Sigmoid colon (tissue), 7 donors: Measurements from ENCODE around the gene RARG. TPM values are rescaled to one million over a fixed set of nuclear protein-coding genes. Genes with fewer than 3 reads are reported as not detected.

Source experiments
- DNase-seq: peaks from one replicate; pipeline ENCODE4 v3.0.0-alpha.2; 2019
- H3K27ac ChIP-seq, 4 donors: fragments of 200-600 bp; sonication (generic); one replicate each; pipeline ENCODE4 v1.5.1; 2016 to 2019; ENCODE audit warnings: mild to moderate bottlenecking in 1 of 4
- H3K27me3 ChIP-seq, 3 donors: fragments of 200-600 bp; sonication (generic); one replicate each; pipeline ENCODE4 v1.5.1; 2019; ENCODE audit warnings: mild to moderate bottlenecking in 1 of 3
- H3K36me3 ChIP-seq, 4 donors: fragments of 200-600 bp; sonication (generic); one replicate each; pipeline ENCODE4 v1.5.1; 2016 to 2019
- H3K4me1 ChIP-seq, 4 donors: fragments of 200-600 bp; sonication (generic); one replicate each; pipeline ENCODE4 v1.5.1; 2017 to 2019
- H3K4me3 ChIP-seq, 4 donors: fragments of 200-600 bp; sonication (generic); one replicate each; pipeline ENCODE4 v1.5.1; 2017 to 2019; ENCODE audit warnings: mild to moderate bottlenecking in 2 of 4, moderate library complexity in 1 of 4
- H3K9me3 ChIP-seq, 4 donors: fragments of 200-600 bp in 3 of 4; sonication (generic) in 3 of 4; one replicate each; pipeline versions ENCODE4 v1.5.1 to v1.6.1; 2013 to 2019
- CTCF ChIP-seq, 4 experiments: fragments of 450-650 bp in 3 of 4; fragments of 200-600 bp in 1 of 4; IDR thresholded peaks; one replicate each; pipeline ENCODE4 v1.5.1; 2016 to 2019; ENCODE audit warnings: antibody characterized with exemption in 4 of 4, mild to moderate bottlenecking in 3 of 4, moderate library complexity in 2 of 4
- EP300 ChIP-seq, 4 donors: sonication (generic); formaldehyde crosslinking; IDR thresholded peaks; one replicate each; pipeline ENCODE4 v1.6.1; 2017; ENCODE audit warnings: antibody characterized with exemption in 4 of 4
- POLR2A ChIP-seq, 2 donors: fragments of 450-650 bp; IDR thresholded peaks; one replicate each; pipeline ENCODE4 v1.6.1; 2016; ENCODE audit warnings: antibody characterized with exemption in 2 of 2, mild to moderate bottlenecking in 2 of 2, moderate library complexity in 2 of 2
- POLR2AphosphoS5 ChIP-seq, 4 donors: sonication (generic); formaldehyde crosslinking; IDR thresholded peaks; one replicate each; pipeline ENCODE4 v1.6.1; 2017; ENCODE audit warnings: antibody characterized with exemption in 4 of 4
- WGBS, 2 donors: extraction: QIAGEN DNeasy Blood & Tissue Kit; methylation state at CpG; one replicate each; pipeline ENCODE4 v1.1.7; 2013; 5-methylcytosine and 5-hydroxymethylcytosine counted together
- intact Hi-C: fragments of 100-400 bp; cut with DNase I; formaldehyde crosslinking; loops from one replicate; pipeline ENCODE4 v1.15.1; 2023
- polyA plus RNA-seq, 3 donors: library from polyadenylated mRNA; stranded (reverse); fragments of 200-250 nt; gene quantifications; one replicate each; pipeline ENCODE4 v1.2.3, GENCODE V29; 2013
- total RNA-seq, 4 donors: library from RNA; depleted of rRNA; stranded (reverse); fragments of >200 nt; gene quantifications; one replicate each; pipeline ENCODE4 v1.1.0, GENCODE V29; 2016
- donor health status: healthy with polysubstance abuse.
- donor health status: Bipolar disorder and iron deficiency.
- donor health status: healthy.

The RARG gene
- total and polyA plus RNA-seq, 7 donors, result 3.2 to 17.2 (median 10.3) TPM

GRCh38 chr12:53255996-53256395 is 24.0 kb upstream of the RARG start:
- intact Hi-C loops, result no loop called here
- Histone ChIP-seq H3K4me1 (peaks cover 0 to 34% (median 22%) of the 10 kb centered on the region in 4 donors), H3K27ac (no peak overlapping the region), H3K36me3 (peaks cover 7 to 26% (median 8%) of the 10 kb centered on the region in 4 donors), H3K27me3 (no peaks in the 10 kb centered on the region), H3K9me3 (no peaks in the 10 kb centered on the region), H3K4me3 (no peak overlapping the region)
- no peak for TF ChIP-seq EP300 (IDR thresholded peaks at IDR 0.05)
- no peak for TF ChIP-seq POLR2AphosphoS5 (IDR thresholded peaks at IDR 0.05)
- TF ChIP-seq CTCF (IDR thresholded peaks at IDR 0.05), result no peak
- TF ChIP-seq POLR2A (IDR thresholded peaks at IDR 0.05), result no peak
- DNase-seq, result no peak
- WGBS, 2 donors, result 63 to 92% methylated on average over 3 of the region's 3 CpGs

GRCh38 chr12:53254816-53255545 is 23.0 kb upstream of the RARG start:
- intact Hi-C loops, result no loop called here
- TF ChIP-seq POLR2A (IDR thresholded peaks at IDR 0.05), result no peak
- TF ChIP-seq CTCF (IDR thresholded peaks at IDR 0.05), result no peak
- TF ChIP-seq POLR2AphosphoS5 (IDR thresholded peaks at IDR 0.05), result no peak
- WGBS, 2 donors, result 92 to 95% methylated on average over 1 of the region's 1 CpG

GRCh38 chr12:53253298-53253697 is 21.3 kb upstream of the RARG start:
- 86 to 93% methylated on average over 13 of the region's 13 CpGs for WGBS, 2 donors
- H3K9me3 ChIP-seq, result no peaks in the 10 kb centered on the region
- H3K27ac ChIP-seq, result peak overlapping the region in 3 of 4 donors; percentile 96 to 97 (median 97)
- intact Hi-C loops, result no loop called here
- peaks cover 0 to 41% (median 27%) of the 10 kb centered on the region in 4 donors for H3K4me1 ChIP-seq
- TF ChIP-seq EP300 (IDR thresholded peaks at IDR 0.05), result no peak
- TF ChIP-seq POLR2A (IDR thresholded peaks at IDR 0.05), result no peak
- no peak for TF ChIP-seq POLR2AphosphoS5 (IDR thresholded peaks at IDR 0.05)
- no peak for TF ChIP-seq CTCF (IDR thresholded peaks at IDR 0.05)
- no peaks in the 10 kb centered on the region for H3K27me3 ChIP-seq
- no peak for DNase-seq
- H3K4me3 ChIP-seq, result peak overlapping the region in 2 of 4 donors; percentile 88 to 98
- H3K36me3 ChIP-seq, result peaks cover 7 to 26% (median 8%) of the 10 kb centered on the region in 4 donors

More at GRCh38 chr12:53254816-53255545, 23.0 kb upstream of the RARG start:
- H3K9me3 ChIP-seq, result no peaks in the 10 kb centered on the region
- H3K27ac ChIP-seq, result no peak overlapping the region
- no peaks in the 10 kb centered on the region for H3K27me3 ChIP-seq
- H3K36me3 ChIP-seq, result peaks cover 7 to 26% (median 8%) of the 10 kb centered on the region in 4 donors
- DNase-seq, result no peak
- H3K4me3 ChIP-seq, result no peak overlapping the region
- H3K4me1 ChIP-seq, result peaks cover 0 to 41% (median 27%) of the 10 kb centered on the region in 4 donors

GRCh38 chr12:53252349-53252916 is 20.4 kb upstream of the RARG start:
- no peaks in the 10 kb centered on the region for H3K27me3 ChIP-seq
- intact Hi-C loops, result loop anchor here (1.0 kb wide), 1 partner anchor 39 kb away; no protein-coding TSS in a partner anchor
- 6 to 12% methylated on average over 19 of the region's 19 CpGs for WGBS, 2 donors
- H3K4me3 ChIP-seq, result peak overlapping the region; percentile 79 to 98 (median 90)
- H3K4me1 ChIP-seq, result peaks cover 0 to 41% (median 27%) of the 10 kb centered on the region in 4 donors
- peak overlapping the region; percentile 95 to 97 (median 96) for H3K27ac ChIP-seq
- TF ChIP-seq EP300 (IDR thresholded peaks at IDR 0.05) (no peak), POLR2A (IDR thresholded peaks at IDR 0.05) (no peak), POLR2AphosphoS5 (IDR thresholded peaks at IDR 0.05) (no peak), CTCF (IDR thresholded peaks at IDR 0.05) (no peak)
- peak; percentile 71 for DNase-seq
- peaks cover 7 to 26% (median 8%) of the 10 kb centered on the region in 4 donors for H3K36me3 ChIP-seq
- no peaks in the 10 kb centered on the region for H3K9me3 ChIP-seq
